GM19043 (cell line): Measurements from ENCODE around the gene BCL3.
"Not testable (repeated sequence)": the region's sequence is repeated elsewhere in the genome, so short reads cannot be mapped to it uniquely, and the experiment has no call there.

ENCODE experiments used
- ATAC-seq: cut with Tn5 transposase; IDR thresholded peaks from one replicate; pipeline ENCODE4 v1.9.1; 2021; ENCODE audit warnings: low read depth; ENCODE audit not compliant: unreplicated experiment

BCL3 gene, protein sequence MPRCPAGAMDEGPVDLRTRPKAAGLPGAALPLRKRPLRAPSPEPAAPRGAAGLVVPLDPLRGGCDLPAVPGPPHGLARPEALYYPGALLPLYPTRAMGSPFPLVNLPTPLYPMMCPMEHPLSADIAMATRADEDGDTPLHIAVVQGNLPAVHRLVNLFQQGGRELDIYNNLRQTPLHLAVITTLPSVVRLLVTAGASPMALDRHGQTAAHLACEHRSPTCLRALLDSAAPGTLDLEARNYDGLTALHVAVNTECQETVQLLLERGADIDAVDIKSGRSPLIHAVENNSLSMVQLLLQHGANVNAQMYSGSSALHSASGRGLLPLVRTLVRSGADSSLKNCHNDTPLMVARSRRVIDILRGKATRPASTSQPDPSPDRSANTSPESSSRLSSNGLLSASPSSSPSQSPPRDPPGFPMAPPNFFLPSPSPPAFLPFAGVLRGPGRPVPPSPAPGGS

GRCh38 chr19:44748426-44749254 lies at the start of gene BCL3:
Gene BCL3, plus strand, starts transcription at chr19:44748708. Its CDS starts 83 bp downstream, at chr19:44748791.
- no peak for ATAC-seq

DNA sequence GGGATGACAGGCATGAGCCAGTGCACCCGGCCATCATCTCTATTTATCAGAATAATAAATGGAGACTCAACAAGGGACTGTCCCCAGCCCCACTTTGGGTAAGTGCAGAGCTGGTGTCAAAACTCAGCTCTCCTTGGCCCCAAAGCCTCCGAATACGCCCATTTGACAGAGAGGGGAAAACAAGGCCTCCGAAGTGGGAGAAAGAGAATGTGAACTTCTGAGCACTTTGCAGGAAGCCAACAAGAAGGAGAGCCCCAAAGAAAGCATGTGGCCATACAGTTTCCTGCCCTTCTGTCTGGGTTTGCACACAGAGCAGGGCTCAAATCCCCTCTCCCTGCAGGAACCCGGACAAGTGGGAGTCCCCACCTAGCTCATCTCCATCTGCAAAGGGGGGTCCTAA lies 48.0 kb upstream of the BCL3 start:
- ATAC-seq, result no peak

DNA sequence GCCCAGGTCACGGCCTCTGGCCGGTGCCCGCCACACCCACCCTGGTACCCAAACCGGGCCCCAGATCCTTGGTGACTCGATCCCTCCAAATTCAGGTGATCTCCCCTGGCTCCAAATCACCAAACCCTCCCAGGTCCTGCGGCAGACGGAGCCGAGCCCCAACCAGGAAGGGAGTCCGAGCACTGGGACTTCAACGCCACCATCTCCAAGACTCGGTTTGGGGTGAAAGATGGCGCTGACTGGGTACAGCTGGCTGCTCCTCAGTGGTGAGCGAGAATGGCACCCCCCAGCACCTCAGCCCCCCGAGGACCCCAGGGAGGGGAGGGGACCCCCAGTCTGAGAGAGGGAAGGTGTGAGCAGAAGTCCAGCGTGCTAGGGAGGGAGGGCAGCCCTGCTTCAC lies 47.3 kb upstream of the BCL3 start:
- ATAC-seq, result no peak

DNA sequence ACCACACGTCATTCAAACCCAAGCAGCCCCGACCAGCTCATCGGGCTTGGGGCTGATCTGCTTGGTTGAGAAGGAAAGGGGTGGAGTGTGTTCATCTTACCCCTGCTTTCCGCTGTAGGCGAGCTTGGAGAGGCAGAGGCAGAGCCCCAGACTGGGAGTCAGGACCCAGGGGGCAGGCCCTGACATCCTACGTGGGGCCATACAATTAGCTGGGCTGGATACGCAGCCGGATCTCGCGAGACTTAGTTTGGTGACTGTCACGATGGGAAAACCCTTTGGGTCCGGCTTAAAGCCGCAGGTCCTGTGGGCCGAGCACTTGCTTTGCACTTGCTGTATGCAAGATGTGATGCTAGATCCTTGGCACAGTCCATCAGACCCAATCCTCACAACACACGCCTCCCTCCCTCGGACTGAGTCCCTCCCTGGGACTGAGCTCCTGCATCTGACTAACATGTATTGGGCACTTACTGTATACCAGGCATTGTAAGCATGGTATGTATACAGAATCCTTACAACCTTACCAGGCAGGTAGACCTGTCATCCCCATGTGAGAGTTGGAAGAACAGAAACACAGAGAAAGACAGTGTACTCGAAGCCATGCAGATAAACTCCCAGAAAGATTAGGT lies 45.8 kb upstream of the BCL3 start:
- ATAC-seq, result no peak

DNA sequence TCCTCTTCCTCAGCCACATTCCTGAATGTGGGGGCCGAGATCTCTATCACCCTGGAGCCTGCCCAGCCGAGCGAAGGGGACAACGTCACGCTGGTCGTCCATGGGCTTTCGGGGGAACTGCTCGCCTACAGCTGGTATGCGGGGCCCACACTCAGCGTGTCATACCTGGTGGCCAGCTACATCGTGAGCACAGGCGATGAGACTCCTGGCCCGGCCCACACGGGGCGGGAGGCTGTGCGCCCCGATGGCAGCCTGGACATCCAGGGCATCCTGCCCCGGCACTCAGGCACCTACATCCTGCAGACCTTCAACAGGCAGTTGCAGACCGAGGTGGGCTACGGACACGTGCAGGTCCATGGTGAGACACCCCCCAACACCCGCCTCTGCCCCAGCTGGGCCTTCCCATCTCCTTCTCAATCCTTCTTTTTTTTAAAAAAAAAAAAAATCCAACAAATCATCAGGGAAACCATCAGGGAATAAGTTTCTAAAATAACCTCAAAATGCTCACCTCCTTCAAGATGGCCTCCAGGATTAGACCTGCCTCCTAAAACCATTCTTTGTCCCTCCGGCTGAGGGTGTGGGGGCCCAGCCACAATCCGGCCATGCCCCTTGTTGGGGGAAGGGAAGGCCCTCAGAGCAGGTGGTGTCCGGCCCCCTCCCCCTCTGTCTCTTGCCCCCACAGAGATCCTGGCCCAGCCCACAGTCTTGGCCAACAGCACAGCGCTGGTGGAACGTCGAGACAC lies 45.0 kb upstream of the BCL3 start:
- ATAC-seq, result no peak

DNA sequence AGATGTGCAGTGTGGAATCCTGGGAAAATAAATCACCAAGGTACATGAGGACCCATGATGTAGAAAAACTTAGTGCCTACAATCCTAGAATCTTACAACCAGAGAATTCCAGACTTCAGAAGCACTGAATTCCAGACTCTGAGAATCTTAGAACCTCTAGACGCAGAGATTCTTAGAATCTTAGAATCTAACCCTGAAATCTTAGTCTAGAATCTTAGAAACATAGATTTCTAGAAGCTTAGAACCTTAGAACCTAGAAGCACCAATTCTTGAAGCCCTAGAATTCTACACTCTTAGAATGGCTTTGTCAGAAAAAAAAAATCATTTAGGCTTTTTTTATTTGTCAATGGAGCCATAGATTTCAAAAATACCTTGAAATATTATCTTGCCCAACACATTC lies 43.5 kb upstream of the BCL3 start:
- no peak for ATAC-seq

DNA sequence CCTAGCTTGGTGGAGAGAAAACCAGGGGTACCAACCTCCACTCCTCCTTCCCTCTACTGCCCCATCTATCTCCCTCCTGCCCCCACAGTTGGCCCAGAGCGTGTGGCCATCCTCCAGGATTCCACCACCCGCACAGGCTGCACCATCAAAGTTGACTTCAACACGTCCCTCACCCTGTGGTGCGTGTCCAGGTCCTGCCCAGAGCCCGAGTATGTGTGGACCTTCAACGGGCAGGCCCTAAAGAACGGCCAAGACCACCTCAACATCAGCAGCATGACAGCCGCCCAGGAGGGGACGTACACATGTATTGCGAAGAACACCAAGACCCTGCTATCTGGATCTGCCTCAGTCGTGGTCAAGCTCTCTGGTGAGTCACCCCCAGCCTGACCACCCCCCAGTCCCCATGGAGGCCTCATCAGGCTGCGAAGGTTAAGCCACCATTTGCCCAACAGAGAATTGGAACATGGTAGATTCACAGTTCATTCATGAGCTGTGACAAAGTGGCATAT lies 43.0 kb upstream of the BCL3 start:
- no peak for ATAC-seq

GRCh38 chr19:44706506-44707236 lies 41.8 kb upstream of the BCL3 start:
- no peak for ATAC-seq

DNA sequence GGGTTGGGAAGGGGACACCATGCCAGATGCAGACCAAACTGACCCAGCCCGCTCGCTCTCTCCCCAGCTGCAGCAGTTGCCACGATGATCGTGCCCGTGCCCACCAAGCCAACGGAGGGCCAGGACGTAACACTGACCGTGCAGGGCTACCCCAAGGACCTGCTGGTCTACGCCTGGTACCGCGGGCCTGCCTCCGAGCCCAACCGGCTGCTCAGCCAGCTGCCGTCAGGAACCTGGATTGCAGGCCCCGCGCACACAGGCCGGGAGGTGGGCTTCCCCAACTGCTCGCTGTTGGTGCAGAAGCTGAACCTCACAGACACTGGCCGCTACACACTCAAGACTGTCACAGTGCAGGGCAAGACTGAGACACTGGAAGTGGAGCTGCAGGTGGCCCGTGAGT lies 40.7 kb upstream of the BCL3 start:
- no peak for ATAC-seq

GRCh38 chr19:44708940-44709339 lies 39.6 kb upstream of the BCL3 start:
- no peak for ATAC-seq

DNA sequence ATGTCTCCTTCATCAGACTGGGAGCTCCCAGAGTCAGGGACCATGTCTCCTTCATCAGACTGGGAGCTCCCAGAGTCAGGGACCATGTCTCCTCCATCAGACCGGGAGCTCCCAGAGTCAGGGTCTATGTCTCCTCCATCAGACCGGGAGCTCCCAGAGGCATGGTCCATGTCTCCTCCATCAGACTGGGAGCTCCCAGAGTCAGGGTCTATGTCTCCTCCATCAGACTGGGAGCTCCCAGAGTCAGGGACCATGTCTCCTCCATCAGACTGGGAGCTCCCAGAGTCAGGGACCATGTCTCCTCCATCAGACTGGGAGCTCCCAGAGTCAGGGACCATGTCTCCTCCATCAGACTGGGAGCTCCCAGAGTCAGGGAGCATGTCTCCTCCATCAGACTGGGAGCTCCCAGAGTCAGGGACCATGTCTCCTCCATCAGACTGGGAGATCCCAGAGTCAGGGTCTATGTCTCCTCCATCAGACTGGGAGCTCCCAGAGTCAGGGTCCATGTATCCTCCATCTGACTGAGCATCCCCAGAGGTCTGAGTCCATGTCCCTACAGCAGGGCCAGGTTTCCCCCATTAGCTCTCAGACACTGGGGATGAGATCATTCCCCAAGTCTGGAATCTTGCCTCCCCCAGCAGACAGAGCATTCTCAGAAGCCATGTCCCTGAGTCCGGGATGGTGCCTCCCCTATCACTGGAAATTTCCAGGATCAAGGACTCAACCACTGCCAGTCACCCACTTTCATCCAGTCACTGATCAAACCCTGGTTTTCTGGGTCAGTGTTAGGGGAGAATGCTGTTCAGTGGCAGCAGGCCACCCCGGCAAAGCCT lies 38.9 kb upstream of the BCL3 start:
- not testable (repeated sequence) for ATAC-seq

GRCh38 chr19:44710483-44710882 lies 38.0 kb upstream of the BCL3 start:
- no peak for ATAC-seq

GRCh38 chr19:44712864-44713515 lies 35.5 kb upstream of the BCL3 start:
- no peak for ATAC-seq

DNA sequence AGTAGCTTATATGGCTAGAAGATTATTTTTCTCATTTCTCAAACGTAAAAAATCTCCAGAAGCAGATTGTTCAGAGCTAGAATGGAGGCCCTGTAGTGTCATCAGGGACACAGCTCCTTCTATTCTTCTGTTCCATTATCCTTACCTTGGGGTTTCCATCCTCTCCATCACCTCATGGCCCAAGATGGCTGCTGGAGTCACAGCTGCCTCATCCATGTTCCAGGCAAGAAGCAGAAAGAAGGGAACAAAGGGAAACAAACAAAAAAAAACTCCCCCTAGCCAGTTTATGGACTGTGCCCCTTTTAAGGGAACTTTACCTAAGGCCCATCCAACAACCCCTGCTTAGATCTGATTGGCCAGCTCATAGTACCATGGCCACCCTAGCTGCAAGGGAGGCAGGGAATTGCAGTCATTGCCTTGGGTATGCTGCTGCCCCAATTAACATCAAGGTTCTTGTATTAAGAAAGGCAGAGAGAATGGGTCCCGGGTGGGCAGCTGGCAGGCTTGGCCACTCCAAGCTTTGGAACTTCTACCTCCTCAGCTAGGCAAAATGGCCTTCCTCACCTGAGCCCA lies 33.8 kb upstream of the BCL3 start:
- ATAC-seq, result no peak

- no peak for ATAC-seq
Measured at GRCh38 chr19:44717603-44718002, 30.9 kb upstream of the BCL3 start.

- ATAC-seq, result no peak
Measured at GRCh38 chr19:44718441-44719261, 29.9 kb upstream of the BCL3 start.

- no peak for ATAC-seq
Measured at GRCh38 chr19:44719262-44719701, 29.2 kb upstream of the BCL3 start.
